Measurements from ENCODE around the gene SPPL2B.

SPPL2B gene

GRCh38 chr19:2324220-2324948 lies 4.1 kb upstream of the SPPL2B start:
- no peak for DNase-seq

- DNase-seq, result no peak
Measured at GRCh38 chr19:2325281-2326046, 3.0 kb upstream of the SPPL2B start.

- no peak for DNase-seq
Measured at GRCh38 chr19:2326699-2327360, 1.7 kb upstream of the SPPL2B start.

GRCh38 chr19:2327773-2328400 lies 597 bp upstream of the SPPL2B start:
- DNase-seq, result peak; percentile 80 to 83

GRCh38 chr19:2329149-2329478 lies 630 bp downstream of the SPPL2B start:
- DNase-seq, result no peak

DNA sequence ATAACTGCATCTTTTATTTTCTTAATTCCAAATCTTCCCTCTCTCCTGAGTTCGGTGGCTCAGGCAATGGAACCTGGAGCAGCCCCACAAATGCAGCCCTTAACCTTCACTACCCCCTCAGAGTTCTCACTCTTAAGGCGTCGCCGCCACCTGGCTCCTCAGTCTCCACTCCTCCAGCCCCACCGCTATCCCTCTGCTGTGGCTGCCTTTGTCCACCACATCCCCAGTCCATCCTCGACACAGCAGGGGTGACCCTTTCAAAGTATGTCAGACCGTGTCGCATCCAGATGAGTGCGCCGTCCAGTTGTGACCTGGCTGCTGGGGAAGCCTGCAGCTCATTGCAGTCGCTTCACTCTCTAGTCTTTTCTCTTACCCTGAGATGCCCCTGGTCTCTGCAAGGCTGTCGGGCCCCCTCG lies 1.0 kb downstream of the SPPL2B start:
- DNase-seq, result no peak

- no peak for DNase-seq
Measured at GRCh38 chr19:2330255-2330631, 1.8 kb downstream of the SPPL2B start.

DNA sequence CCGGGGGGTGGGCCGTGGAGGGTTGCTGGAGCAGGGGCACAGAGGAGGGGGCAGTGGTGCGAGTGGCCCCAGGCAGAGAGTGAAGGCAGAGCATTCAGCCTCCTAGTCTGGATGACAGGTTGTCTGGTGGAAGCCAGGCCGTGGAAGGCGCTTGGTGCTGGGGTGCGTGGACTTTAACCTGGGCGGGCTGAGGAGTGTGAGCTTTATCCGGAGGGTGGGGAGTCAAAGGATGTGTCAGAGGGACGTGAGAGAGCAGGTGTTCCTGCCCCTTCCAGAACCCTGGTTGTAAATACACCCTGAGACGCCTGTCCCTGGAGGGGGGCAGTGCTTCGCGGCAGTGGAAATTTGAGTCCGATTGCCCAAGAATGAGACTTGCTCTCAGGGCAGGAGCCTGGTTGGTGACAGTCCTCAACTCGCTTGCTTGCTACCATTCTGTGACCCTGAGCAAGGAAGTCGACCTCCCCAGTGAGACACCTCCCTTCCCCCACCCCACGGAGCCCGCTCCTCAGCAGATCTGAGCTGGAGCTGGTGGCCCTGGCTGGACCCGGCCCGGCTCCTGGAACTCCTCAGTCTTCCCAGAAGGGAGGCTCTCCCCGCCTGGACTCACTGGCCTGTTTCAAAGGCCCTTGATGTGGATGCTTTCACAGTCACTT lies 2.3 kb downstream of the SPPL2B start:
- DNase-seq, result no peak

- no peak for DNase-seq
Measured at GRCh38 chr19:2331601-2332246, 3.2 kb downstream of the SPPL2B start.

- DNase-seq, result no peak
Measured at GRCh38 chr19:2332341-2333026, 4.0 kb downstream of the SPPL2B start.

GRCh38 chr19:2333027-2333806 lies 4.7 kb downstream of the SPPL2B start:
- no peak for DNase-seq

- DNase-seq, result no peak
Measured at GRCh38 chr19:2333807-2334211, 5.3 kb downstream of the SPPL2B start.

- DNase-seq, result no peak
Measured at GRCh38 chr19:2334426-2334825, 5.9 kb downstream of the SPPL2B start.

GRCh38 chr19:2334986-2335846 lies 6.7 kb downstream of the SPPL2B start:
- DNase-seq, result no peak

GRCh38 chr19:2335848-2336247 lies 7.4 kb downstream of the SPPL2B start:
- no peak for DNase-seq

DNA sequence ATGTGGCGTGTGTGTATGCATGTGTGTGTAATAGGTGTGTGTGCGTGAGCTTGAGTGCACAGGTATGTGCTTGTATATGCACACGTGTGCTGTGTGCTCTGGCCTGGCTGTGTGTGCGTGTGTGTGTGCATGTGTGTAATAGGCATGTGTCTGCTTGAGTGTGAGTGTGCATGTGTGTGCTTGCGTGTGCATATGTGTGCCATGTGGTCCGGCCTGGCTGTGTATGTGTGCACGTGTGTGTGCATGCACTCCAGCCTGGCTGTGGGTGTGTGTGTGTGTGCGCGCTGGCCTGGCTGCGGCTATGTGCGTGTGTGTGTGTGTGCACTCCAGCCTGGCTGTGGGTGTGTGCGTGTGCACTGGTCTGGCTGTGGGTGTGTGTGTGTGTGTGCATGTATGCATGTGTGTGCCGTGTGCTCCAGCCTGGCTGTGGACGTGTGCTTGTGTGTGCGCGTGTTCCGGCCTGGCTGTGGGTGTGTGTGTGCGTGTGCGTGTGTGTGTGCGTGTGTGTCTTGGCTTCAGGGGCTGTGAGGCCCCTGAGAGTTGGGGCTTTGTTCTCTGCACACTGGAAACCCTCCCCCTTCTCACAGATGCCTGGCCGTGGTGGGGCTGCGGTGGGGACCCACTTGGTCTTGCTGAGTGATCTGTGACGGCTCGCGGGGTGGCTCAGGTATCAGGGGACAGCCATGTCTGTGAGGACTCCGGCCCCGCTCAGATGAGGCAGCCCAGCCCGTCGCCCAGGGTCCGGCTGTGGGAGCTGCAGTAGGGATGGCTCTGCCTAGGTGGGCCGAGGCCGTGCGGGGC lies 8.2 kb downstream of the SPPL2B start:
- no peak for DNase-seq

DNA sequence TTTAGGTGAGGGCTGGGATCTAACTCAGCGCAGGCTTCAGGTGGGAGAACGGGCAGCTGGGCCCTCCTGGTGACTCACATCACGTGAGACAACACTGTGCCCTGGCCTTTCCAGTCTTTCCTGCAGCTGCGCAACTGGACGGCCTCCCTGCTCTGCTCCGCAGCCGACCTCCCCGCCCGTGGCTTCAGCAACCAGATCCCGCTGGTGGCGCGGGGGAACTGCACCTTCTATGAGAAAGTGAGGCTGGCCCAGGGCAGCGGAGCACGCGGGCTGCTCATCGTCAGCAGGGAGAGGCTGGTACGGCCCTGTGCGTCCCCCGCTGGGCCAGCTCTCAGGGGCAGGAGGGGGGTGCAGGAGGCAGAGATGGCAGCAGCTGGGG lies 8.8 kb downstream of the SPPL2B start:
- DNase-seq, result no peak

- DNase-seq, result no peak
Measured at GRCh38 chr19:2338055-2338615, 9.7 kb downstream of the SPPL2B start.
